HG03108 (cell line): ENCODE data around the gene DND1.
"Not testable (repeated sequence)": the region's sequence is repeated elsewhere in the genome, so short reads cannot be mapped to it uniquely, and the experiment has no call there.

ENCODE experiments used
- ATAC-seq: cut with Tn5 transposase; IDR thresholded peaks from one replicate; pipeline ENCODE4 v1.9.1; 2021; ENCODE audit warnings: moderate library complexity; ENCODE audit not compliant: unreplicated experiment

The DND1 gene

GRCh38 chr5:140631831-140632365 is 41.5 kb downstream of the DND1 start:
- peak; percentile 36 for ATAC-seq

DNA sequence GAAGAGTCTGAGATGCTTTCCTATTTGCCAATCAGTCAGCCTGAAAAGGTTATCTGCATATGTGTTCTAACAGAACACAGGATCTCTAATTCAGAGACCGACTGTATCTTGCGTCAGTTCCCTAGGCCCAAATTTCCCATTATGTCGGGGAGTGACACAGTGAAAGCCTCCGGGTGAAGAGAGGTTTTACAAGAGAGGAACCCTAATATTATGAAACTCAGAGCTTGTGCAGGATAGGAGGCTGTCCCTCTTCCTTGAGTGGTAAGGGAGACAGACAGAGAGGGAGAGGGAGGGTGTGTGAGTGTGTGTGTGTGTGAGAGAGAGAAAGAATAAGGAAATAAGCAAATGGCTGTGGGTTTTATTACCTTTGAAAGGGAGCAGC is 42.3 kb downstream of the DND1 start:
- no peak for ATAC-seq

GRCh38 chr5:140630292-140631035 is 42.9 kb downstream of the DND1 start:
- no peak for ATAC-seq

- ATAC-seq: no peak
Observed at GRCh38 chr5:140628711-140629110, 44.7 kb downstream of the DND1 start.

GRCh38 chr5:140627972-140628371 is 45.4 kb downstream of the DND1 start:
- ATAC-seq: no peak

- not testable (repeated sequence) for ATAC-seq
Observed at GRCh38 chr5:140624886-140625285, 48.5 kb downstream of the DND1 start.

- ATAC-seq: not testable (repeated sequence)
Observed at GRCh38 chr5:140623061-140623460, 50.3 kb downstream of the DND1 start.

DNA sequence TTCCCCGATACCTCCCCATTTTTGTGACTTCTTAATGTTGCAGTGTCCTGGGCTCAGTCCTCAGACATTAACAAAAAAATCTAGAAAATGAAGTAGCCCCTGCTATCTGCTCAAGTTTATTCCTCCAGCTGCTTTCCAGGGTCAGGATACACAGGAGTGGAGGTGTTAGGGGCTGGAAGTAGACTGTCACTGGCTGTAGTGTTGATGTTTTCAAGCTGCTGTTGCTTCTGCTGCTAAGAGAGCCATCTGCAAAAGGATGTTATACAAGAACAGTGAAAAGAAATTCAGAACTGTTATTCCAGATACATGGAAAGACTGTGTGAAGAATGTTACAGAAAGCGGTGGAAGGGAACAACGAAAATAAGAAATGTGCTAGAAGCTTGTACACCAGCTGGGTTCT is 51.1 kb downstream of the DND1 start:
- no peak for ATAC-seq
